CD4-positive, alpha-beta memory T cell (primary cell): Measurements from ENCODE around the gene LAMA3. TPM values are rescaled to one million over a fixed set of nuclear protein-coding genes. Genes with fewer than 3 reads are reported as not detected.
A peak's percentile ranks its signal among the peaks of the same experiment; 100 is the strongest.

Source experiments
- CTCF ChIA-PET: fragments of 350-600 bp; sonication (Branson Sonifier 250); formaldehyde crosslinking; loops from one replicate; lab custom pipeline; 2021; ENCODE audit warnings: inconsistent platforms; ENCODE audit not compliant: partially characterized antibody; lab: Charles Lee
- POLR2A ChIA-PET: fragments of 350-600 bp; sonication (Branson Sonifier 250); formaldehyde crosslinking; loops from one replicate; lab custom pipeline; 2021; ENCODE audit not compliant: partially characterized antibody; lab: Charles Lee
- DNase-seq, 5 donors: peaks; one replicate each; pipeline versions ENCODE4 v3.0.0 to v3.0.0-alpha.2; 2020 to 2022; ENCODE audit warnings: mixed read lengths in 1 of 5
- H3K27ac ChIP-seq: one replicate; pipeline ENCODE4 v1.7.0; 2013; ENCODE audit warnings: low read depth, low read length
- H3K27me3 ChIP-seq: 2 replicates; pipeline ENCODE4 v1.7.0; 2013; ENCODE audit warnings: mild to moderate bottlenecking, low read length, moderate library complexity; ENCODE audit not compliant: insufficient read depth
- H3K36me3 ChIP-seq: 2 replicates; pipeline ENCODE4 v1.7.0; 2013; ENCODE audit warnings: mild to moderate bottlenecking, low read length, moderate library complexity; ENCODE audit not compliant: insufficient read depth
- H3K4me1 ChIP-seq: 2 replicates; pipeline ENCODE4 v1.7.0; 2013; ENCODE audit warnings: mild to moderate bottlenecking, low read length, moderate library complexity; ENCODE audit not compliant: insufficient read depth
- H3K4me3 ChIP-seq, 2 donors: one replicate each; pipeline ENCODE4 v1.7.0; 2013; ENCODE audit warnings: low read length in 2 of 2, mild to moderate bottlenecking in 1 of 2
- H3K9me3 ChIP-seq, 2 donors: one replicate each; pipeline ENCODE4 v1.7.0; 2013; ENCODE audit warnings: low read length in 2 of 2, control low read depth in 1 of 2; ENCODE audit not compliant: control insufficient read depth in 1 of 2
- H3K27ac Mint-ChIP-seq, 7 donors: one replicate each; pipeline ENCODE4 v1.8.0; 2020 to 2021; ENCODE audit warnings: mixed read lengths in 7 of 7, mild to moderate bottlenecking in 6 of 7, inconsistent platforms in 3 of 7, moderate library complexity in 3 of 7
- H3K27me3 Mint-ChIP-seq, 2 donors: one replicate each; pipeline ENCODE4 v1.8.0; 2020 to 2021; ENCODE audit warnings: mixed read lengths in 2 of 2
- H3K36me3 Mint-ChIP-seq, 2 donors: one replicate each; pipeline ENCODE4 v1.8.0; 2020 to 2021; ENCODE audit warnings: mixed read lengths in 2 of 2, inconsistent platforms in 1 of 2, mild to moderate bottlenecking in 1 of 2
- H3K4me1 Mint-ChIP-seq, 4 donors: one replicate each; pipeline ENCODE4 v1.8.0; 2020 to 2021; ENCODE audit warnings: mixed read lengths in 4 of 4, mild to moderate bottlenecking in 1 of 4
- H3K4me3 Mint-ChIP-seq, 8 donors: one replicate each; pipeline ENCODE4 v1.8.0; 2020 to 2021; ENCODE audit warnings: mixed read lengths in 8 of 8, mild to moderate bottlenecking in 7 of 8, moderate library complexity in 6 of 8, inconsistent platforms in 3 of 8
- H3K9me3 Mint-ChIP-seq, 8 donors: one replicate each; pipeline ENCODE4 v1.8.0; 2020 to 2021; ENCODE audit warnings: mixed read lengths in 8 of 8, mild to moderate bottlenecking in 5 of 8, inconsistent platforms in 3 of 8, moderate library complexity in 1 of 8
- intact Hi-C: fragments of 100-400 bp; cut with micrococcal nuclease; formaldehyde crosslinking; loops from one replicate; pipeline ENCODE4 v1.15.1; 2023
- polyA plus RNA-seq, 2 donors: library from polyadenylated mRNA; unstranded; fragments of 300-500 nt; fragmentation: Illumina TruSeq; gene quantifications; one replicate each; pipeline ENCODE4 v1.2.3, GENCODE V29; 2021
- total RNA-seq, 2 experiments: library from RNA; stranded (reverse); gene quantifications; one replicate each; pipeline ENCODE4 v1.2.3, GENCODE V29; 2021

LAMA3 gene
- total and polyA plus RNA-seq, 4 experiments from 2014 or later, result not detected

- ChIA-PET CTCF (no interaction called here), POLR2A (no interaction called here)
- Histone ChIP-seq H3K4me1 (no peaks in the 10 kb centered on the region), H3K9me3 (no peaks in the 10 kb centered on the region), H3K27me3 (no peaks in the 10 kb centered on the region), H3K4me3 (no peak overlapping the region), H3K36me3 (no peaks in the 10 kb centered on the region), H3K27ac (no peak overlapping the region)
- peaks cover 0 to 7% (median 0%) of the 10 kb centered on the region in 8 donors for H3K9me3 Mint-ChIP-seq
- DNase-seq, result no peak
- no peak overlapping the region for H3K4me3 Mint-ChIP-seq
- H3K36me3 Mint-ChIP-seq, result no peaks in the 10 kb centered on the region
- peaks cover 16 to 19% of the 10 kb centered on the region in 2 donors for H3K27me3 Mint-ChIP-seq
- H3K4me1 Mint-ChIP-seq, result peaks cover 0 to 1% (median 0%) of the 10 kb centered on the region in 4 donors
- intact Hi-C loops, result no loop called here
- no peak overlapping the region for H3K27ac Mint-ChIP-seq
Measured at GRCh38 chr18:23746851-23747250, 57.6 kb downstream of the LAMA3 start.

DNA sequence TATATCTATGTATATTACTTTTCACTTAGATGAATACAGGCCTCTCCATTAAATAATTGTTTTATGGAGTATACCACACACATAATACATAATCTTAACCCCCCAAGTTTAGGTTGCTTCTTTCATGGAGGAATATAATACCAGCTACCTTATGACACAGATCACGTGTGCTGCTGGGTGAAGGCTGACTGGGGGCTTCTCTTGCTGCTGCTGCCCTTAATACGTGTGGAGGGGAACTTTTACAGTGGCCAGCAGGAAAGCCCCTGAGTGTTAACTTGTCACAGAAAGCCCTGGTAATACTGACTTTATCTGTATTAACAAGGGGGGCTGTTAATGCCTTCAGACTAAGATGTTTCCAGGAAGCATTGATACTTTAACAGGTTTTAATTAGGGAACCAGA is 63.1 kb downstream of the LAMA3 start:
- no peaks in the 10 kb centered on the region for H3K36me3 Mint-ChIP-seq
- Histone ChIP-seq H3K27ac (no peak overlapping the region), H3K4me3 (no peak overlapping the region), H3K27me3 (no peaks in the 10 kb centered on the region), H3K4me1 (no peaks in the 10 kb centered on the region), H3K9me3 (no peaks in the 10 kb centered on the region), H3K36me3 (no peaks in the 10 kb centered on the region)
- DNase-seq, result no peak
- H3K4me3 Mint-ChIP-seq, result no peak overlapping the region
- H3K27ac Mint-ChIP-seq, result no peak overlapping the region
- ChIA-PET POLR2A (no interaction called here), CTCF (no interaction called here)
- H3K9me3 Mint-ChIP-seq, result peaks cover 0 to 7% (median 2%) of the 10 kb centered on the region in 8 donors
- H3K4me1 Mint-ChIP-seq, result peaks cover 0 to 1% (median 0%) of the 10 kb centered on the region in 4 donors
- peaks cover 5 to 8% of the 10 kb centered on the region in 2 donors for H3K27me3 Mint-ChIP-seq
- intact Hi-C loops, result no loop called here

DNA sequence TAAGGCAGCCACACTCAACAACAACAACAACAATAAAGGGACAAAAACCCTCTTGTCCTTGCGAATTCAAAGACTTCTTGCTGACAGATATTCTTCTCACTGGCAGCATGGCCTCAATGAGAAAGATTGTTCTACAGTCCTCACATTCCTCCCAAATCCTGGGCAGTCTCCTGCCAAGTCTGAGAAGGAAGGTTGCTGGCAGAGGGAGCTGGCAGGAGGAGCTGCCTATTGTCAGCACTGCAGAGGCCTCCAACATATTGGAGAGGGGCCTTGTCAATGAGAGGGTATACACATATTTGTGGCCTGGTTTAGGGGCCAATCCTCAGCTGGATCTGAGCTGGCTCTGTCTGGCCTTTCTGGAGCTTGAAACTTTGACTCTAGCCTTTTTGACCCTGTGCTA is 63.5 kb downstream of the LAMA3 start:
- H3K27me3 Mint-ChIP-seq, result peaks cover 5 to 7% of the 10 kb centered on the region in 2 donors
- peaks cover 0 to 1% (median 0%) of the 10 kb centered on the region in 4 donors for H3K4me1 Mint-ChIP-seq
- no peak overlapping the region for H3K27ac ChIP-seq
- ChIA-PET POLR2A (no interaction called here), CTCF (no interaction called here)
- intact Hi-C loops, result no loop called here
- peaks cover 0 to 7% (median 2%) of the 10 kb centered on the region in 8 donors for H3K9me3 Mint-ChIP-seq
- H3K4me3 ChIP-seq, result no peak overlapping the region
- H3K9me3 ChIP-seq, result no peaks in the 10 kb centered on the region
- no peaks in the 10 kb centered on the region for H3K36me3 Mint-ChIP-seq
- H3K4me3 Mint-ChIP-seq, result no peak overlapping the region
- DNase-seq, result no peak
- no peaks in the 10 kb centered on the region for H3K4me1 ChIP-seq
- no peaks in the 10 kb centered on the region for H3K36me3 ChIP-seq
- H3K27me3 ChIP-seq, result no peaks in the 10 kb centered on the region
- H3K27ac Mint-ChIP-seq, result no peak overlapping the region

DNA sequence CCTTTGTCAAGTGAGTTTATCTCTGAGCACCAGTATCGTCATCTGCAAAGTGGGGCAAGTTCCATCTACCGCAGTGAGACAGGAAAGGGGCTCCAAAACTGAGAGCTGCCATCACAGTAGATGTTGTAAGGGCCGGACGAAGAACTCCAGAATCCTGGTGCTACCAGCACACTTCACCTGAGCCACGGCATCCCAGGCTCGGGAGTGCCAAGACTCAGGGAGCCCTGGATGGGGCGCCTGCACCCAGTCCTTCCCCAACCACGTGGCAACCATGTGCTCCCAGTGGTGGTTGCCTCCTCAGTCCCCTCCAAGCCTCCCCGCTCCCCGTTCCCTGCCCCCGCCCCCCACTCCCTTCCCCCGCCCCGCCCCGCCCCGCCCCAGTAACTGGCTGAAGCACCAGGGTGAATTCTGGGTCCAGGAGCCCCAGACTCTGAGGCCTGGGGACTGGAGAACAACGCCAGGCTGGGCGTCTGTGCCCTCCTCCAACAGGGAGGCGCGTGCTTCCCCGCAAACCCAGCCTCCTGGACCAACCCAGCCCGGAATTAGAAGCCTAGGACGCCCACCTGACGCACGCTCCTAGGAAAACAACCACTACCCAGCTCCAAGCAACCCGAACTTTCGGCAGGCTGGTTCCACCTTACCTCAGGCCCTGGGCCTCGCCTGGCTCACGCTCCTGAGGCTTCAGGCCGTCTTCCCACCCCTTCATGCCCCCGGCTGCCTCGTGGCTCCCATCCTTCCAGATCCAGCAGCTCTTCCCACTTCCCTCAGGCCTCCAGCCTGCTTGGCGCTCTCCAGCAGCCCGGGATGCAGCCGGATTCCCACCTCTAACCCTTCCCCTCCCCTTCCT is 67.6 kb downstream of the LAMA3 start:
- no peaks in the 10 kb centered on the region for H3K36me3 ChIP-seq
- no peaks in the 10 kb centered on the region for H3K9me3 ChIP-seq
- ChIA-PET CTCF (interaction anchor here (0.7 to 1.5 kb wide), 2 partner anchors 13 to 30 kb away, joined by 3 to 4 read pairs; no protein-coding TSS in a partner anchor), POLR2A (no interaction called here)
- no peak for DNase-seq
- intact Hi-C loops, result no loop called here
- H3K27ac ChIP-seq, result no peak overlapping the region
- no peaks in the 10 kb centered on the region for H3K36me3 Mint-ChIP-seq
- no peaks in the 10 kb centered on the region for H3K27me3 ChIP-seq
- peaks cover 0 to 3% (median 0%) of the 10 kb centered on the region in 8 donors for H3K9me3 Mint-ChIP-seq
- no peak overlapping the region for H3K4me3 Mint-ChIP-seq
- H3K4me3 ChIP-seq, result no peak overlapping the region
- no peak overlapping the region for H3K27ac Mint-ChIP-seq
- H3K4me1 Mint-ChIP-seq, result no peaks in the 10 kb centered on the region
- H3K4me1 ChIP-seq, result no peaks in the 10 kb centered on the region
- H3K27me3 Mint-ChIP-seq, result peaks cover 5 to 16% of the 10 kb centered on the region in 2 donors

- Histone ChIP-seq H3K4me3 (no peak overlapping the region), H3K36me3 (no peaks in the 10 kb centered on the region), H3K27ac (no peak overlapping the region), H3K27me3 (no peaks in the 10 kb centered on the region), H3K4me1 (no peaks in the 10 kb centered on the region), H3K9me3 (no peaks in the 10 kb centered on the region)
- Mint-ChIP-seq H3K27me3 (peaks cover 5 to 16% of the 10 kb centered on the region in 2 donors), H3K9me3 (peaks cover 0 to 3% (median 0%) of the 10 kb centered on the region in 8 donors), H3K36me3 (no peaks in the 10 kb centered on the region), H3K4me3 (no peak overlapping the region), H3K27ac (no peak overlapping the region), H3K4me1 (no peaks in the 10 kb centered on the region)
- ChIA-PET CTCF (interaction anchor here (0.7 kb wide), 1 partner anchor 31 kb away, joined by 3 read pairs; no protein-coding TSS in a partner anchor), POLR2A (no interaction called here)
- no peak for DNase-seq
- intact Hi-C loops, result no loop called here
Measured at GRCh38 chr18:23757437-23757733, 68.1 kb downstream of the LAMA3 start.

GRCh38 chr18:23758281-23758680 is 69.0 kb downstream of the LAMA3 start:
- DNase-seq, result no peak
- no peaks in the 10 kb centered on the region for H3K36me3 ChIP-seq
- peaks cover 0 to 3% (median 0%) of the 10 kb centered on the region in 8 donors for H3K9me3 Mint-ChIP-seq
- no peaks in the 10 kb centered on the region for H3K4me1 ChIP-seq
- ChIA-PET CTCF (no interaction called here), POLR2A (no interaction called here)
- intact Hi-C loops, result no loop called here
- no peak overlapping the region for H3K4me3 ChIP-seq
- H3K27ac Mint-ChIP-seq, result peak overlapping the region in 1 of 7 donors; percentile 57
- peak overlapping the region in 1 of 8 donors; percentile 4 for H3K4me3 Mint-ChIP-seq
- H3K9me3 ChIP-seq, result no peaks in the 10 kb centered on the region
- H3K27me3 Mint-ChIP-seq, result peaks cover 5 to 19% of the 10 kb centered on the region in 2 donors
- no peak overlapping the region for H3K27ac ChIP-seq
- no peaks in the 10 kb centered on the region for H3K36me3 Mint-ChIP-seq
- no peaks in the 10 kb centered on the region for H3K27me3 ChIP-seq
- no peaks in the 10 kb centered on the region for H3K4me1 Mint-ChIP-seq

DNA sequence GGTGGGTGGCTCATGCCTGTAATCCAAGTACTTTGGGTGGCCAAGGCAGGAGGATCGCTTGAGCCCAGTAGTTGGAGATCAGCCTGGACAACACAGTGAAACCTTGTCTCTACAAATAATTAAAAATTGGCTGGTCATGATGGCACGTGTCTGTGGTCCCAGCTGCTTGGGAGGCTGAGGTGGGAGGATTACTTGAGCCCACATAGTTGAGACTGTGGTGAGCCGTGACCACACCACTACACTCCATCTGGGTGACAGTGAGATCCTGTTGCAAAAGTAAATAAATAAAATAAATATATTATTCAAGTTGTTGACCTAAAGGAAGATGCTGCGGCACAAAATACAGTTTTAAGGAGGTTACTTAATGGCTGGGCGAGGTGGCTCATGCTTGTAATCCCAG is 72.7 kb downstream of the LAMA3 start:
- POLR2A ChIA-PET, result no interaction called here
- Histone ChIP-seq H3K4me3 (no peak overlapping the region), H3K27me3 (no peaks in the 10 kb centered on the region), H3K27ac (no peak overlapping the region), H3K9me3 (no peaks in the 10 kb centered on the region), H3K4me1 (no peaks in the 10 kb centered on the region), H3K36me3 (no peaks in the 10 kb centered on the region)
- Mint-ChIP-seq H3K36me3 (no peaks in the 10 kb centered on the region), H3K27me3 (peaks cover 6 to 24% of the 10 kb centered on the region in 2 donors), H3K4me3 (peak overlapping the region in 1 of 8 donors; percentile 4), H3K4me1 (peaks cover 0 to 2% (median 0%) of the 10 kb centered on the region in 4 donors), H3K9me3 (peaks cover 0 to 2% (median 0%) of the 10 kb centered on the region in 8 donors), H3K27ac (no peak overlapping the region)
- DNase-seq, result no peak
- CTCF ChIA-PET, result interaction anchor here (0.7 kb wide), 1 partner anchor 34 kb away, joined by 3 read pairs; no protein-coding TSS in a partner anchor
- intact Hi-C loops, result no loop called here
